ENCODE results near the gene MMP14.

DNA sequence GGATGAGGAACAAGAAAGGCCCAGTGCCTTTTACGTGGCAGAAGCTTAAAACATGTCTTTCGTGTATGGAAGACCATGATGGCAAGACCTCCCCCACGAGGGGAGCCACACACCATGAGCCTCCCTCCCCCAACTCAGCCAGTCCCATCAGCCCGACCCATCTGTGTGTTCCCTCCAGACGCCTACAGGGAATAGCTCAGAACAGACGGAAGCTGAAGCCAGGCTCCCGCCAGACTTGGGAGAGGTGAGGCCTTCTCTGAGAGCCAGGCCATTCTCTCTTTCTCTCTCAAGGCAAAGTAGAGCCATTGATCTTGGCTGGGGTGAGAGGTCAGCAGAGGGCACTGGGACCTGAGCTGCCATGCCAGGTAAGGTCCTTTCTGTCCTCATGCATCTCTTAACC lies 56.1 kb downstream of the MMP14 start:
- no peak for TF ChIP-seq CTCF (IDR thresholded peaks at IDR 0.05)
- TF ChIP-seq POLR2A (IDR thresholded peaks at IDR 0.05), result no peak
